ENCODE results near the gene KIRREL1.

The KIRREL1 gene

DNA sequence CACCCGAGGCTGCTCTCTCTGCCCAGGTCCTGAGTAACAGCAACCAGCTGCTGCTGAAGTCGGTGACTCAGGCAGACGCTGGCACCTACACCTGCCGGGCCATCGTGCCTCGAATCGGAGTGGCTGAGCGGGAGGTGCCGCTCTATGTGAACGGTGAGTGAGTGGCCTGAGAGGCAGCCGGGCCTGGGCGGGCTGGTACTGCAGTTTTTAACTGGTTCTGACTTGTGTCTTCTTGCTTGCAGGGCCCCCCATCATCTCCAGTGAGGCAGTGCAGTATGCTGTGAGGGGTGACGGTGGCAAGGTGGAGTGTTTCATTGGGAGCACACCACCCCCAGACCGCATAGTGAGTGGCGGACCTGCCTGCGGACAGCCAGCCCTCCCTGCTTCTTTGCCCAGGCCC is 96.0 kb downstream of the KIRREL1 start:
- POLR2A ChIA-PET, result no interaction called here
- TF ChIP-seq, protein P1, sequence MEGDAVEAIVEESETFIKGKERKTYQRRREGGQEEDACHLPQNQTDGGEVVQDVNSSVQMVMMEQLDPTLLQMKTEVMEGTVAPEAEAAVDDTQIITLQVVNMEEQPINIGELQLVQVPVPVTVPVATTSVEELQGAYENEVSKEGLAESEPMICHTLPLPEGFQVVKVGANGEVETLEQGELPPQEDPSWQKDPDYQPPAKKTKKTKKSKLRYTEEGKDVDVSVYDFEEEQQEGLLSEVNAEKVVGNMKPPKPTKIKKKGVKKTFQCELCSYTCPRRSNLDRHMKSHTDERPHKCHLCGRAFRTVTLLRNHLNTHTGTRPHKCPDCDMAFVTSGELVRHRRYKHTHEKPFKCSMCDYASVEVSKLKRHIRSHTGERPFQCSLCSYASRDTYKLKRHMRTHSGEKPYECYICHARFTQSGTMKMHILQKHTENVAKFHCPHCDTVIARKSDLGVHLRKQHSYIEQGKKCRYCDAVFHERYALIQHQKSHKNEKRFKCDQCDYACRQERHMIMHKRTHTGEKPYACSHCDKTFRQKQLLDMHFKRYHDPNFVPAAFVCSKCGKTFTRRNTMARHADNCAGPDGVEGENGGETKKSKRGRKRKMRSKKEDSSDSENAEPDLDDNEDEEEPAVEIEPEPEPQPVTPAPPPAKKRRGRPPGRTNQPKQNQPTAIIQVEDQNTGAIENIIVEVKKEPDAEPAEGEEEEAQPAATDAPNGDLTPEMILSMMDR (IDR thresholded peaks at IDR 0.05; ENCODE audit: control extremely low read depth, extremely low read depth, low read depth, missing control alignments), result no peak
- DNase-seq (ENCODE audit: extremely low spot score), result no peak
- CTCF ChIA-PET, result no interaction called here

DNA sequence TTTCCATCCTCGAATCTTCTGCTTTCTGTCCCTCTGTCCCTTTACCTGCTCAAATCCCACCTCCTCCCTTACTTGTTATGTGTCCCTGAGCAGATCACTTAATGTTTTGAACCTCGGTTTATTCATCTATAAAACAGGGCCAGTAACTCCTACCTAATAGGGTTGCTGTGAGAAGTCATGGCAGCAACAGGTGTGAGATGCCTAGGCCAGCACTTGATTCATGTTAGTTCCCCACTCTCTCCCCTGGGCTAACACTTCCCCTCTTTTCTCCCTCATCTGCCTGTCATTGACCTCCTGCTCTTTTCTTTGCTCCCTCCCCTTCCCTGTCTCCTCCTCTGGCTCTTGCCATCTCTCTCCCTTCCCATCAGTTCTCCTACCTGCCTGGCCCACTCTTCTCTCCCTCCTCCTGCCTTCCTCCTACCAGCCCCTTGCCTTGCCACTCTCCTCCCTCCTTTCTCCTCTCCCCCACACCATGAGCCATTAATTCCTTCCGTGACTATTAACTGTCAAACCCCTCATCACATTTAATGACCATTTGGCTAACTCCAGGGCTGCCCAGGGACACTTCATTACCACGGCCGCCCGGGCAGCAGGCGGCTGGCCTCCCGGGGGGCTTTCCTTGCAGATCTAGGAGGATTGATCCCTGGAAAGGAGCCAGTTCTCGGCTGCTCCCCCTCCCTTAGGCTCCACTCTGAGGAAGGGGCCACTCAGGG is 96.6 kb downstream of the KIRREL1 start:
- no peak for DNase-seq (ENCODE audit: extremely low spot score)
- TF ChIP-seq, protein P1 (IDR thresholded peaks at IDR 0.05; ENCODE audit: control extremely low read depth, extremely low read depth, low read depth, missing control alignments), result no peak
- ChIA-PET CTCF (no interaction called here), POLR2A (no interaction called here)

DNA sequence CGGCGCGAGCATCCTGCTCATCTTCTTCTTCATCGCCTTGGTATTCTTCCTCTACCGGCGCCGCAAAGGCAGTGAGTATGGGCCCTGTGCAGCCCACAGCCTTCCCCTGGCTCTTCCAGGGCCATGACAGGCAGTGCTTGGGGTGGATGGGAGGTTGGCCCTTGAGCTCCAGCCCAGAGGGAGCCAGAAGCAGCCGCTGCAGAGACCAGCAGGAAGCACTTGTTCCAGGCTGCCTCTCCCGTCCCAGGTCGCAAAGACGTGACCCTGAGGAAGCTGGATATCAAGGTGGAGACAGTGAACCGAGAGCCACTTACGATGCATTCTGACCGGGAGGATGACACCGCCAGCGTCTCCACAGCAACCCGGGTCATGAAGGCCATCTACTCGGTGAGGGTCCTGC is 99.9 kb downstream of the KIRREL1 start:
- TF ChIP-seq, protein P1 (IDR thresholded peaks at IDR 0.05; ENCODE audit: control extremely low read depth, extremely low read depth, low read depth, missing control alignments), result no peak
- DNase-seq (ENCODE audit: extremely low spot score), result no peak
- ChIA-PET CTCF (interaction anchor here (1.8 to 8.4 kb wide), 3 partner anchors 11 to 30 kb away, joined by 5 to 118 read pairs (median 10); no protein-coding TSS in a partner anchor), POLR2A (no interaction called here)

DNA sequence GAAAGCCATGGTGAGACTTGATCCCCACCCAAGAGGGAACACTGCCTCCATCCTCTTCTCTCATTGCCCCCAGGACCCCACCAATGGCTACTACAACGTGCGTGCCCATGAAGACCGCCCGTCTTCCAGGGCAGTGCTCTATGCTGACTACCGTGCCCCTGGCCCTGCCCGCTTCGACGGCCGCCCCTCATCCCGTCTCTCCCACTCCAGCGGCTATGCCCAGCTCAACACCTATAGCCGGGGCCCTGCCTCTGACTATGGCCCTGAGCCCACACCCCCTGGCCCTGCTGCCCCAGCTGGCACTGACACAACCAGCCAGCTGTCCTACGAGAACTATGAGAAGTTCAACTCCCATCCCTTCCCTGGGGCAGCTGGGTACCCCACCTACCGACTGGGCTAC is 101.1 kb downstream of the KIRREL1 start:
- POLR2A ChIA-PET, result no interaction called here
- no peak for DNase-seq (ENCODE audit: extremely low spot score)
- TF ChIP-seq, protein P1 (IDR thresholded peaks at IDR 0.05; ENCODE audit: control extremely low read depth, extremely low read depth, low read depth, missing control alignments), result no peak
- CTCF ChIA-PET, result interaction anchor here (0.9 to 8.4 kb wide), 4 partner anchors 9 to 29 kb away, joined by 3 to 118 read pairs (median 14); no protein-coding TSS in a partner anchor

DNA sequence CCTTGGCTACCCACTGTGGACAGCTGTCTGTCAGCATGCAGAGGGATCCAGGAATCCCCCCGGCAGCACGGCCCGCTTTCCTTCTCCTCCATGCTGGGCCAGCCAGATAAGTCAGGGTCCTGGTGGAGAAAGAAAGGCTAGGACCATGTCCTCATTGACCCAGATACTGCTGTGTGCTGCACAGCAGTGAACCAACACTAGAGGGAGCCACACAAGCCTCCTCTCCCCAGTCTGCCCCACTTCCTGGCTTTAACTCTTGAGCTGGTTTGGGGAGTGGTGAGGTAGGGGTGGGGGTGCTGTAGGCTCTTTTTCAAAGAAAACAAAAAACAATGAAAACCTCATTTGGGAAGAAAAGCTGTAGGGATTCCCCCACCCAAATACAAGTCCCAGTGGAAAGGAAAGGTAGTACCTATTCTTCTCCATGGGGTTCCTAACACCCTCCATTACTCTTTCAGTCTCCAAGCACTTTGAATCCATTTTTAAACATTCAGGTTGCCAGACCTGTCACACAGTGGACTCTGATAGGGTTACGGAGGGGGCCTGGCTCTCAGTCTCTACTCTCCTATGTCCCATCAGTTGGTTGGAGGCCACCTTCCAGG is 102.4 kb downstream of the KIRREL1 start:
- TF ChIP-seq, protein P1 (IDR thresholded peaks at IDR 0.05; ENCODE audit: control extremely low read depth, extremely low read depth, low read depth, missing control alignments), result peak; percentile 65
- DNase-seq (ENCODE audit: extremely low spot score), result peak; percentile 74
- ChIA-PET POLR2A (no interaction called here), CTCF (interaction anchor here (0.6 to 8.4 kb wide), 17 partner anchors 8 to 975 kb away, joined by 3 to 118 read pairs (median 4); no protein-coding TSS in a partner anchor)

DNA sequence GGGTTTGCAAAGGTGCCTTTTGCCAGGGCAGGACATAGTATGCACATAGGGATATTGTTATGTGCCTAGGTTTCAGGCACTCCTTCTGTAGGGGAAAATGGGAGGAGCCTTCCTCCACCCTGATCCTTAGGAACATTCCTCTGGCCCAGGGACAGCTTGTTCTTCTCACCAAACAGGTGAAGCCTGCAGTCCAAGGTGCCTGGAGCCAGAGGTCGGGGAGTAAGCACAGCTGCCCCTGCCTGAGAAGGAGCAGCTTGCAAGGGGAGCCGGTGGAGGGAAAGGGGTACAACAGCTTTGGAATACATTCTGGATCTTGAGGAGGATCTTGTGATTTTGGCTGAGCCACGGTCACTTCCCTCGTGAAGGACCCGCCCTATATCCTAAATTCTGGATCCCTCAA is 104.8 kb downstream of the KIRREL1 start:
- TF ChIP-seq, protein P1 (IDR thresholded peaks at IDR 0.05; ENCODE audit: control extremely low read depth, extremely low read depth, low read depth, missing control alignments), result no peak
- no peak for DNase-seq (ENCODE audit: extremely low spot score)
- POLR2A ChIA-PET, result no interaction called here
- CTCF ChIA-PET, result interaction anchor here (1.5 to 8.4 kb wide), 5 partner anchors 11 to 136 kb away, joined by 4 to 118 read pairs (median 7); no protein-coding TSS in a partner anchor
